ENCODE measurements around the gene NOS1.
"Not testable (repeated sequence)": the region's sequence is repeated elsewhere in the genome, so short reads cannot be mapped to it uniquely, and the experiment has no call there.

The NOS1 gene

GRCh38 chr12:117202033-117202432 is 159.4 kb downstream of the NOS1 start:
- no peak for DNase-seq

- not testable (repeated sequence) for DNase-seq
These were observed 161.3 kb downstream of the NOS1 start for GRCh38 chr12:117199956-117200744.

GRCh38 chr12:117196334-117196733 is 165.1 kb downstream of the NOS1 start:
- DNase-seq = not testable (repeated sequence)

GRCh38 chr12:117195027-117195426 is 166.4 kb downstream of the NOS1 start:
- DNase-seq = peak; percentile 7

GRCh38 chr12:117193903-117194302 is 167.5 kb downstream of the NOS1 start:
- no peak for DNase-seq

- not testable (repeated sequence) for DNase-seq
These were observed 168.8 kb downstream of the NOS1 start for GRCh38 chr12:117192581-117192980.

GRCh38 chr12:117192057-117192456 is 169.4 kb downstream of the NOS1 start:
- DNase-seq = no peak

GRCh38 chr12:117190210-117190781 is 171.1 kb downstream of the NOS1 start, which contains the start of gene FBXO21:
Gene FBXO21, minus strand, starts transcription at chr12:117190470. Its CDS starts 14 bp downstream, at chr12:117190456.
- DNase-seq = peak; percentile 89

- DNase-seq = peak; percentile 63
These were observed 171.7 kb downstream of the NOS1 start for GRCh38 chr12:117189725-117190209.

GRCh38 chr12:117188961-117189724 is 172.3 kb downstream of the NOS1 start:
- DNase-seq = no peak

GRCh38 chr12:117188121-117188665 is 173.2 kb downstream of the NOS1 start:
- no peak for DNase-seq

GRCh38 chr12:117187421-117187820 is 174.0 kb downstream of the NOS1 start:
- DNase-seq = no peak

GRCh38 chr12:117182866-117183265 is 178.6 kb downstream of the NOS1 start:
- no peak for DNase-seq

GRCh38 chr12:117181468-117181843 is 180.0 kb downstream of the NOS1 start:
- not testable (repeated sequence) for DNase-seq

- no peak for DNase-seq
These were observed 180.5 kb downstream of the NOS1 start for GRCh38 chr12:117180758-117181467.

GRCh38 chr12:117178745-117179144 is 182.7 kb downstream of the NOS1 start:
- DNase-seq = no peak

GRCh38 chr12:117178301-117178700 is 183.1 kb downstream of the NOS1 start:
- no peak for DNase-seq

- no peak for DNase-seq
These were observed 189.3 kb downstream of the NOS1 start for GRCh38 chr12:117172168-117172567.

- DNase-seq = no peak
These were observed 189.8 kb downstream of the NOS1 start for GRCh38 chr12:117171499-117172162.

- no peak for DNase-seq
These were observed 191.9 kb downstream of the NOS1 start for GRCh38 chr12:117169548-117169947.

GRCh38 chr12:117168976-117169375 is 192.4 kb downstream of the NOS1 start:
- no peak for DNase-seq

- no peak for DNase-seq
These were observed 193.7 kb downstream of the NOS1 start for GRCh38 chr12:117167769-117168168.

All from NCI-H146 (cell line).